B cell (primary cell): ENCODE results near the gene MAN1A1. TPM values are rescaled to one million over a fixed set of nuclear protein-coding genes. Genes with fewer than 3 reads are reported as not detected.

Experiments
- ATAC-seq: fragments of 200-7000 bp; cut with Tn5 transposase; one replicate; pipeline ENCODE4 v1.10.0; 2021; ENCODE audit warnings: low read depth, mild to moderate bottlenecking, moderate number of reproducible peaks, moderate library complexity
- CTCF ChIA-PET: fragments of 350-600 bp; sonication (Branson Sonifier 250); formaldehyde crosslinking; loops from one replicate; lab custom pipeline; 2021; ENCODE audit warnings: antibody characterized with exemption, inconsistent platforms; lab: Charles Lee
- POLR2A ChIA-PET: fragments of 350-600 bp; sonication (Branson Sonifier 250); formaldehyde crosslinking; loops from one replicate; lab custom pipeline; 2021; ENCODE audit warnings: antibody characterized with exemption; lab: Charles Lee
- DNase-seq: peaks from one replicate; pipeline ENCODE4 v3.0.0; 2013
- H2AFZ ChIP-seq: 2 replicates; pipeline ENCODE4 v1.6.1; 2012; ENCODE audit warnings: mild to moderate bottlenecking, low read depth, low read length; ENCODE audit not compliant: insufficient read depth, poor library complexity, severe bottlenecking
- H3K27ac ChIP-seq, 2 donors: 1 replicate in 1 of 2; 2 replicates in 1 of 2; pipeline ENCODE4 v1.5.1; 2012 to 2013; ENCODE audit warnings: low read length in 2 of 2, mild to moderate bottlenecking in 2 of 2, moderate library complexity in 1 of 2
- H3K27me3 ChIP-seq, 4 experiments: fragments of 200-600 bp in 1 of 4; sonication (generic) in 1 of 4; replicated peaks in 1 of 4; 1 replicate in 2 of 4; 2 replicates in 2 of 4; pipeline versions ENCODE4 v1.6.1 to v1.7.0; 2013 to 2016; ENCODE audit warnings: low read length in 3 of 4, mild to moderate bottlenecking in 2 of 4, mixed read lengths in 1 of 4, moderate library complexity in 1 of 4; ENCODE audit not compliant: insufficient read depth in 4 of 4, control insufficient read depth in 3 of 4; ENCODE audit errors: control extremely low read depth in 1 of 4
- H3K36me3 ChIP-seq, 2 experiments: replicated peaks in 1 of 2; 1 replicate in 1 of 2; 2 replicates in 1 of 2; pipeline versions ENCODE4 v1.6.1 to v1.7.1; 2013; ENCODE audit warnings: low read length in 1 of 2; ENCODE audit not compliant: insufficient read depth in 2 of 2, control insufficient read depth in 1 of 2; ENCODE audit errors: control extremely low read depth in 1 of 2, extremely low read depth in 1 of 2
- H3K4me1 ChIP-seq, 2 donors: fragments of 200-600 bp in 1 of 2; sonication (generic) in 1 of 2; 1 replicate in 1 of 2; 2 replicates in 1 of 2; pipeline versions ENCODE4 v1.5.1 to v1.6.1; 2013 to 2017; ENCODE audit warnings: low read length in 2 of 2; ENCODE audit not compliant: control insufficient read depth in 2 of 2, insufficient read depth in 2 of 2
- H3K4me2 ChIP-seq: replicated peaks from 2 replicates; pipeline ENCODE3; 2012; ENCODE audit warnings: mild to moderate bottlenecking, low read depth, low read length; ENCODE audit not compliant: poor library complexity, severe bottlenecking
- H3K4me3 ChIP-seq, 5 experiments: fragments of 200-600 bp in 1 of 5; sonication (generic) in 1 of 5; 1 replicate in 3 of 5; 2 replicates in 2 of 5; pipeline versions ENCODE4 v1.5.1 to v1.7.0; 2011 to 2016; ENCODE audit warnings: low read length in 4 of 5, mild to moderate bottlenecking in 4 of 5, low read depth in 2 of 5, control low read depth in 1 of 5, moderate library complexity in 1 of 5; ENCODE audit not compliant: insufficient read depth in 1 of 5; ENCODE audit errors: control extremely low read depth in 1 of 5, extremely low read depth in 1 of 5
- H3K79me2 ChIP-seq: fragments of 200-600 bp; sonication (generic); one replicate; pipeline ENCODE4 v1.6.0; 2016; ENCODE audit warnings: low read length; ENCODE audit not compliant: control insufficient read depth, insufficient read depth
- H3K9ac ChIP-seq: fragments of 200-600 bp; sonication (generic); 2 replicates; pipeline ENCODE4 v1.6.1; 2017; ENCODE audit warnings: mild to moderate bottlenecking, low read length, moderate library complexity
- H3K9me3 ChIP-seq, 3 donors: one replicate each; pipeline versions ENCODE4 v1.6.1 to v1.7.1; 2013; ENCODE audit warnings: low read length in 2 of 3; ENCODE audit not compliant: control insufficient read depth in 2 of 3, insufficient read depth in 1 of 3; ENCODE audit errors: control extremely low read depth in 1 of 3
- H4K20me1 ChIP-seq: 2 replicates; pipeline ENCODE4 v1.6.0; 2012; ENCODE audit warnings: mild to moderate bottlenecking, low read length; ENCODE audit not compliant: insufficient read depth, control insufficient read depth, poor library complexity, severe bottlenecking
- H3K27ac Mint-ChIP-seq: one replicate; pipeline ENCODE4 v1.8.0; 2021; ENCODE audit warnings: mixed read lengths
- H3K27me3 Mint-ChIP-seq: one replicate; pipeline ENCODE4 v1.8.0; 2021; ENCODE audit warnings: mixed read lengths
- H3K4me1 Mint-ChIP-seq: one replicate; pipeline ENCODE4 v1.8.0; 2021; ENCODE audit warnings: mixed read lengths
- H3K4me3 Mint-ChIP-seq: one replicate; pipeline ENCODE4 v1.8.0; 2021; ENCODE audit warnings: mixed read lengths
- H3K9me3 Mint-ChIP-seq: one replicate; pipeline ENCODE4 v1.8.0; 2022; ENCODE audit warnings: mixed read lengths; ENCODE audit not compliant: insufficient read depth
- CTCF ChIP-seq: fragments of 200-600 bp; IDR thresholded peaks from one replicate; pipeline ENCODE4 v1.8.0; 2022; ENCODE audit warnings: antibody characterized with exemption, mild to moderate bottlenecking
- EZH2 ChIP-seq: IDR thresholded peaks from 2 replicates; pipeline ENCODE4 v1.6.1; 2012; ENCODE audit warnings: borderline replicate concordance, low read depth, mild to moderate bottlenecking, moderate library complexity, low read length; ENCODE audit not compliant: insufficient read depth, poor library complexity, severe bottlenecking
- WGBS: methylation state at CpG from one replicate; pipeline ENCODE4 v1.1.5; 2013; ENCODE audit warnings: missing lambda C conversion rate; ENCODE audit not compliant: insufficient coverage; 5-methylcytosine and 5-hydroxymethylcytosine counted together
- intact Hi-C: fragments of 100-400 bp; cut with micrococcal nuclease; formaldehyde crosslinking; loops from one replicate; pipeline ENCODE4 v1.10.0; 2022
- polyA plus RNA-seq: library from polyadenylated mRNA; depleted of rRNA; stranded (reverse); fragments of >200 nt; gene quantifications from 2 replicates; pipeline ENCODE4 v1.2.3, GENCODE V29; 2012
- total RNA-seq, 2 donors: library from RNA; stranded (reverse); fragments of 120-200 nt in 1 of 2; gene quantifications; 1 replicate in 1 of 2; 2 replicates in 1 of 2; pipeline versions ENCODE4 v1.2.3 to v1.2.4, GENCODE V29; 2013 to 2022

Gene MAN1A1
- total and polyA plus RNA-seq, 2 donors (not counting 1 experiment from before 2014, with no cell fraction given) = 5.1 to 31.7 TPM

- no peaks in the 10 kb centered on the region for H3K9me3 Mint-ChIP-seq
These were observed 91.8 kb downstream of the MAN1A1 start for GRCh38 chr6:119257726-119258125.

GRCh38 chr6:119256978-119257462, 92.5 kb downstream of the MAN1A1 start:
- ATAC-seq (no peak), DNase-seq (no peak)
- Histone ChIP-seq H2AFZ (no peak overlapping the region), H3K4me1 (no peaks in the 10 kb centered on the region), H3K9me3 (no peaks in the 10 kb centered on the region), H3K27me3 (no peaks in the 10 kb centered on the region), H3K79me2 (no peaks in the 10 kb centered on the region), H3K4me2 (no peak overlapping the region), H3K9ac (no peak overlapping the region), H3K4me3 (no peak overlapping the region), H4K20me1 (no peaks in the 10 kb centered on the region), H3K27ac (no peak overlapping the region), H3K36me3 (no peaks in the 10 kb centered on the region)
- POLR2A ChIA-PET = no interaction called here
- CTCF ChIA-PET = no interaction called here
- no peak for TF ChIP-seq EZH2
- no peak for TF ChIP-seq CTCF
- Mint-ChIP-seq H3K27me3 (no peaks in the 10 kb centered on the region), H3K9me3 (no peaks in the 10 kb centered on the region), H3K4me1 (no peaks in the 10 kb centered on the region), H3K27ac (no peak overlapping the region), H3K4me3 (no peak overlapping the region)
- intact Hi-C loops = no loop called here
- 100% methylated on average over 2 of the region's 2 CpGs for WGBS

More at GRCh38 chr6:119257726-119258125, 91.8 kb downstream of the MAN1A1 start:
- no peak for DNase-seq
- TF ChIP-seq EZH2 = no peak
- TF ChIP-seq CTCF = no peak
- CTCF ChIA-PET = no interaction called here
- H3K27ac ChIP-seq = no peak overlapping the region
- H3K79me2 ChIP-seq = no peaks in the 10 kb centered on the region
- no peak overlapping the region for H3K9ac ChIP-seq
- no peak overlapping the region for H3K27ac Mint-ChIP-seq
- POLR2A ChIA-PET = no interaction called here
- H3K4me1 Mint-ChIP-seq = no peaks in the 10 kb centered on the region
- H3K4me1 ChIP-seq = no peaks in the 10 kb centered on the region
- no peak overlapping the region for H3K4me2 ChIP-seq
- no peaks in the 10 kb centered on the region for H3K27me3 Mint-ChIP-seq
- no peaks in the 10 kb centered on the region for H3K36me3 ChIP-seq
- H3K4me3 Mint-ChIP-seq = no peak overlapping the region
- H3K27me3 ChIP-seq = no peaks in the 10 kb centered on the region
- H3K4me3 ChIP-seq = no peak overlapping the region
- no peak overlapping the region for H2AFZ ChIP-seq
- ATAC-seq = no peak
- intact Hi-C loops = no loop called here
- no peaks in the 10 kb centered on the region for H3K9me3 ChIP-seq
- WGBS = no CpG with 5 or more reads among the region's 1 CpG
- no peaks in the 10 kb centered on the region for H4K20me1 ChIP-seq
